Trophoblast cell (in vitro differentiated cells and primary cell): ENCODE results near the gene CADPS.

Source experiments
- DNase-seq, 2 donors: peaks; one replicate each; pipeline ENCODE4 v3.0.0-alpha.2; 2016
- H2AFZ ChIP-seq: 2 replicates; pipeline ENCODE4 v1.6.1; 2013; ENCODE audit warnings: low read length, moderate library complexity, mild to moderate bottlenecking; ENCODE audit not compliant: insufficient read depth, poor library complexity
- H2AK5ac ChIP-seq: 2 replicates; pipeline ENCODE4 v1.6.1; 2013; ENCODE audit warnings: mild to moderate bottlenecking, low read length
- H2BK120ac ChIP-seq: 2 replicates; pipeline ENCODE4 v1.6.1; 2013; ENCODE audit warnings: low read length, mild to moderate bottlenecking, moderate library complexity; ENCODE audit not compliant: insufficient read depth, poor library complexity
- H2BK12ac ChIP-seq: 2 replicates; pipeline ENCODE4 v1.6.1; 2013; ENCODE audit warnings: mild to moderate bottlenecking, low read length, moderate library complexity
- H2BK5ac ChIP-seq: 2 replicates; pipeline ENCODE4 v1.6.1; 2013; ENCODE audit warnings: low read length, low read depth, moderate library complexity, mild to moderate bottlenecking; ENCODE audit not compliant: poor library complexity
- H3K14ac ChIP-seq: 2 replicates; pipeline ENCODE4 v1.6.1; 2013; ENCODE audit warnings: mild to moderate bottlenecking, low read length
- H3K18ac ChIP-seq: 2 replicates; pipeline ENCODE4 v1.6.1; 2013; ENCODE audit warnings: mild to moderate bottlenecking, low read length
- H3K23ac ChIP-seq: 2 replicates; pipeline ENCODE4 v1.6.1; 2013; ENCODE audit warnings: low read length
- H3K27ac ChIP-seq: 2 replicates; pipeline ENCODE4 v1.5.1; 2013; ENCODE audit warnings: low read depth, mild to moderate bottlenecking, inconsistent platforms, low read length, moderate library complexity
- H3K27me3 ChIP-seq: 2 replicates; pipeline ENCODE4 v1.6.1; 2013; ENCODE audit warnings: inconsistent platforms, mild to moderate bottlenecking, low read length, moderate library complexity; ENCODE audit not compliant: insufficient read depth
- H3K36me3 ChIP-seq, 2 experiments: 1 replicate in 1 of 2; 2 replicates in 1 of 2; pipeline ENCODE4 v1.6.1; 2013; ENCODE audit warnings: low read length in 2 of 2, mild to moderate bottlenecking in 2 of 2, moderate library complexity in 1 of 2; ENCODE audit not compliant: insufficient read depth in 2 of 2, control insufficient read depth in 1 of 2
- H3K4ac ChIP-seq: 2 replicates; pipeline ENCODE4 v1.6.1; 2013; ENCODE audit warnings: low read depth, mild to moderate bottlenecking, low read length, moderate library complexity
- H3K4me1 ChIP-seq, 2 experiments: 1 replicate in 1 of 2; 2 replicates in 1 of 2; pipeline ENCODE4 v1.6.1; 2013; ENCODE audit warnings: low read length in 2 of 2, mild to moderate bottlenecking in 2 of 2, moderate library complexity in 1 of 2; ENCODE audit not compliant: insufficient read depth in 2 of 2, control insufficient read depth in 1 of 2
- H3K4me2 ChIP-seq: 2 replicates; pipeline ENCODE4 v1.6.1; 2013; ENCODE audit warnings: inconsistent platforms, mild to moderate bottlenecking, low read length, moderate library complexity
- H3K4me3 ChIP-seq: 2 replicates; pipeline ENCODE4 v1.5.1; 2013; ENCODE audit warnings: mild to moderate bottlenecking, low read depth, low read length, inconsistent platforms
- H3K79me1 ChIP-seq: one replicate; pipeline ENCODE4 v1.6.1; 2013; ENCODE audit warnings: low read length
- H3K79me2 ChIP-seq: 2 replicates; pipeline ENCODE4 v1.6.1; 2013; ENCODE audit warnings: low read length, mild to moderate bottlenecking; ENCODE audit not compliant: control insufficient read depth, insufficient read depth, poor library complexity
- H3K9ac ChIP-seq: 2 replicates; pipeline ENCODE4 v1.6.1; 2013; ENCODE audit warnings: mild to moderate bottlenecking, low read length
- H3K9me3 ChIP-seq: 2 replicates; pipeline ENCODE4 v1.6.1; 2013; ENCODE audit warnings: low read depth, mild to moderate bottlenecking, control low read depth, inconsistent platforms, low read length; ENCODE audit not compliant: insufficient read depth
- H4K12ac ChIP-seq: 2 replicates; pipeline ENCODE4 v1.6.1; 2013; ENCODE audit warnings: low read depth, mild to moderate bottlenecking, low read length, moderate library complexity
- H4K8ac ChIP-seq: 2 replicates; pipeline ENCODE4 v1.6.1; 2013; ENCODE audit warnings: low read depth, mild to moderate bottlenecking, low read length, moderate library complexity
- H4K91ac ChIP-seq: one replicate; pipeline ENCODE4 v1.6.1; 2013; ENCODE audit warnings: low read depth, mild to moderate bottlenecking, low read length, moderate library complexity
- WGBS: extraction: QIAGEN DNeasy Blood & Tissue Kit; methylation state at CpG from one replicate; pipeline ENCODE4 v1.1.7; 2013; ENCODE audit warnings: missing lambda C conversion rate; ENCODE audit not compliant: insufficient read length, insufficient coverage; ENCODE audit errors: extremely low coverage; 5-methylcytosine and 5-hydroxymethylcytosine counted together

CADPS gene

DNA sequence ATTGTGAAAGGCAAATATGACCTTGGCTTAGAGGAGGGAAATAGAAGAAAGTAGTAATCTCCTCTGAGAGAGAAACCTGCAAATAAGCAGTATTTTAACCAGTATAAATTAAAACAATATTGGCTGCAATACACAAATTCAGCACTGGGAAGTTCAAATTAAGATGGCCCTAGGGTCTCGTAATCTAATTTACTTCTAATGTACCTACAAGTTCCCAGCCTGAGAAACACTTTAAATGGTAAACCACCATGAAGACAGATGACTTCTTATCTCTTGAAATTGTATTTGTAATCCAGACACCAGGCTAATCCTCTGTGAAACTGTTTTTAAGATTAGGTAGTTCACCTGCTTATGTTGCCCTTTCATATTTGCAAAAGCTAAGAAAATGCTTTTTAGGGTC is 199.7 kb downstream of the CADPS start:
- H2BK5ac ChIP-seq: no peak overlapping the region
- H3K79me2 ChIP-seq: no peaks in the 10 kb centered on the region
- H3K9me3 ChIP-seq: no peaks in the 10 kb centered on the region
- no peak overlapping the region for H4K12ac ChIP-seq
- no peak overlapping the region for H3K23ac ChIP-seq
- H3K18ac ChIP-seq: no peak overlapping the region
- H3K79me1 ChIP-seq: no peaks in the 10 kb centered on the region
- peaks cover 0 to 3% of the 10 kb centered on the region in 2 experiments for H3K4me1 ChIP-seq
- H3K27me3 ChIP-seq: no peaks in the 10 kb centered on the region
- H3K36me3 ChIP-seq: no peaks in the 10 kb centered on the region
- H3K9ac ChIP-seq: no peak overlapping the region
- no peak overlapping the region for H4K91ac ChIP-seq
- no peak overlapping the region for H2AK5ac ChIP-seq
- H3K4me2 ChIP-seq: no peak overlapping the region
- H3K14ac ChIP-seq: no peak overlapping the region
- H3K4ac ChIP-seq: no peak overlapping the region
- H3K4me3 ChIP-seq: no peak overlapping the region
- no peak overlapping the region for H2BK120ac ChIP-seq
- H2AFZ ChIP-seq: no peak overlapping the region
- no peak overlapping the region for H4K8ac ChIP-seq
- no peak for DNase-seq
- H2BK12ac ChIP-seq: no peak overlapping the region
- no peak overlapping the region for H3K27ac ChIP-seq
- no CpG with 5 or more reads among the region's 1 CpG for WGBS

DNA sequence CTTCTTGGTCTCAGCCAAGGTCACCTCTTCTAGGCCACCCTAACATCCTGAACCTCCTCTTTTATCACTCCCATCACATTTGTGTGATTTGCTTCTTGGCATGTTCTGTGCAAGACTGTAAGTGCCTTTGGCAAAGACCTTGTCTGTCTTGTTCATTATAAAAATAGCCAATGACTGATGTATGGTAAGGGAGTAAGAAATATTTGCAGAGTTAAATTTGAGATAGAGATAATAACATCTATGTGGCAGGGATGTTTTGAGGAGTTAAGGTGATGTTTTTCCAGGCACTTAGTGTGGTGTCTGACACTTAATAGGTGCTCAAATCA is 202.3 kb downstream of the CADPS start:
- no peak overlapping the region for H3K4me3 ChIP-seq
- H3K27me3 ChIP-seq: no peaks in the 10 kb centered on the region
- H3K79me1 ChIP-seq: no peaks in the 10 kb centered on the region
- no peak overlapping the region for H3K9ac ChIP-seq
- no peak overlapping the region for H2BK12ac ChIP-seq
- H2BK120ac ChIP-seq: no peak overlapping the region
- no peak overlapping the region for H4K12ac ChIP-seq
- H3K79me2 ChIP-seq: no peaks in the 10 kb centered on the region
- H3K18ac ChIP-seq: no peak overlapping the region
- H3K4me1 ChIP-seq: peaks cover 0 to 2% of the 10 kb centered on the region in 2 experiments
- no peak overlapping the region for H3K27ac ChIP-seq
- no peak overlapping the region for H3K14ac ChIP-seq
- no peak overlapping the region for H4K8ac ChIP-seq
- no peak overlapping the region for H2BK5ac ChIP-seq
- no peak for DNase-seq
- no peak overlapping the region for H3K4ac ChIP-seq
- H2AK5ac ChIP-seq: no peak overlapping the region
- H3K36me3 ChIP-seq: no peaks in the 10 kb centered on the region
- no peaks in the 10 kb centered on the region for H3K9me3 ChIP-seq
- H3K23ac ChIP-seq: no peak overlapping the region
- no peak overlapping the region for H3K4me2 ChIP-seq
- no peak overlapping the region for H4K91ac ChIP-seq
- no peak overlapping the region for H2AFZ ChIP-seq

DNA sequence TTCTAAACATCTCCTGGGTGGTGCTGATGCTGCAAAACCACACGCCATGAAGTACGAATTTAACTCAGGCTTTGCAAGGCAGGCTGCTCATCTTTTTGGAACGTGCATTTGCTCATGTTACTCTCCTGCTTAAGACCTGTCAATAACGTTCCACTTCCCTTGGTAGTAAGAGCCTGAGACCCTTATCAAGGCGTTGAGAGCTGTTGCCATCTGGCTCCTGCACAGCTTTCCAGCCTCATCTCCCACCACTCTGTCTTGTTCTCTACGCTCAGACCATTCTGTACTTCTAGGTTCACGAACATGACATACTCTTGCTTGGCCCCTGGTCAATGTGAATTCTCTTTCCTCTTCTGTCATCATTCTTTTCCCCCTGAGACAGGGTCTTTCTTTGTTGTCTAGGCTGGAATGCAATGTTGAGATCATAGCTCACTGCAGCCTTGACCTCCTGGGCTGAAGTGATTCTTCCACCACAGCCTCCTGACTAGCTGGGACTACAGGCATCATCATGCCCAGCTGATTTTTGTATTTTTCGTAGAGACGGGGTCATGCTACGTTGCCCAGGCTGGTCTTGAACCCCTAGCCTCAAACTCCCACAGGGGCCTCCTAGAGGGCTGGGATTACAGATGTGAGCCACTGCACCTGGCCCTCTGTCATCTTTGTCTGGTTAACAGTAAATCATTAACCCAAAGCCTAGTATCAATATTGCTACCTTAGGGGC is 202.8 kb downstream of the CADPS start:
- H4K8ac ChIP-seq: no peak overlapping the region
- no peaks in the 10 kb centered on the region for H3K79me2 ChIP-seq
- no peaks in the 10 kb centered on the region for H3K36me3 ChIP-seq
- H3K9ac ChIP-seq: no peak overlapping the region
- no peak overlapping the region for H3K4me2 ChIP-seq
- H4K91ac ChIP-seq: no peak overlapping the region
- no CpG with 5 or more reads among the region's 10 CpGs for WGBS
- no peak overlapping the region for H2BK120ac ChIP-seq
- no peak overlapping the region for H3K23ac ChIP-seq
- H2BK5ac ChIP-seq: no peak overlapping the region
- DNase-seq: no peak
- H3K27me3 ChIP-seq: no peaks in the 10 kb centered on the region
- no peak overlapping the region for H3K4me3 ChIP-seq
- no peak overlapping the region for H2AK5ac ChIP-seq
- no peak overlapping the region for H3K4ac ChIP-seq
- no peaks in the 10 kb centered on the region for H3K4me1 ChIP-seq
- no peak overlapping the region for H2BK12ac ChIP-seq
- H3K27ac ChIP-seq: no peak overlapping the region
- H3K14ac ChIP-seq: no peak overlapping the region
- no peak overlapping the region for H4K12ac ChIP-seq
- H3K18ac ChIP-seq: no peak overlapping the region
- no peaks in the 10 kb centered on the region for H3K9me3 ChIP-seq
- H3K79me1 ChIP-seq: no peaks in the 10 kb centered on the region
- H2AFZ ChIP-seq: no peak overlapping the region

DNA sequence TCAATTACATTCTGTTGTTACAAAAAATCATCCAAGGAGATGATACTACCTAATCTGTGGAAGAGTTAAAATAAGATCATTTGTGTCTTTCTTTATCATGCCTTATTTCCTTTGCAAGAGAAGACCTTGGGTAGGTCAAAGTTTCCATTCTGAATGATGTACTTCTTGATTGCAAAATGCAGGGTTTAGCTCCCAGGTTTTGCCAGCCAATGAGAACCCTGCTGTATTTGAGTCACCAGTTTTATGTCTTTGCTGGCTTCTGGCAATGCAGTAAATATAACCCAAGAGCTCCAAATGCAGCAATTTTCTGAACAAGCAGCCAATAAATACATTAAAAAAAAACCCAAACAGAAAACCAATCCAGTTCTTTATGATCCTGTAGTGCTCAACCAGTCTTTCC is 204.9 kb downstream of the CADPS start:
- H3K79me1 ChIP-seq: no peaks in the 10 kb centered on the region
- no peak overlapping the region for H3K9ac ChIP-seq
- no peak for DNase-seq
- H4K91ac ChIP-seq: no peak overlapping the region
- no peak overlapping the region for H4K12ac ChIP-seq
- H3K27ac ChIP-seq: no peak overlapping the region
- H3K23ac ChIP-seq: no peak overlapping the region
- H2BK5ac ChIP-seq: no peak overlapping the region
- no peak overlapping the region for H4K8ac ChIP-seq
- no peak overlapping the region for H3K4me3 ChIP-seq
- no peak overlapping the region for H3K4me2 ChIP-seq
- no peak overlapping the region for H3K4ac ChIP-seq
- H3K18ac ChIP-seq: no peak overlapping the region
- no peaks in the 10 kb centered on the region for H3K79me2 ChIP-seq
- no peak overlapping the region for H2AFZ ChIP-seq
- H2BK12ac ChIP-seq: no peak overlapping the region
- H3K36me3 ChIP-seq: no peaks in the 10 kb centered on the region
- no peak overlapping the region for H2AK5ac ChIP-seq
- H3K27me3 ChIP-seq: no peaks in the 10 kb centered on the region
- H3K4me1 ChIP-seq: no peaks in the 10 kb centered on the region
- no peak overlapping the region for H2BK120ac ChIP-seq
- no peaks in the 10 kb centered on the region for H3K9me3 ChIP-seq
- H3K14ac ChIP-seq: no peak overlapping the region
